Mesothelial cell of epicardium (in vitro differentiated cells): ENCODE data around the gene PTMA. TPM values are rescaled to one million over a fixed set of nuclear protein-coding genes. Genes with fewer than 3 reads are reported as not detected.
A peak's percentile ranks its signal among the peaks of the same experiment; 100 is the strongest.

Experiments
- DNase-seq, 2 experiments: peaks; one replicate each; pipeline ENCODE4 v3.0.0; 2021; ENCODE audit warnings: low spot score in 2 of 2; ENCODE audit not compliant: unreplicated experiment in 2 of 2
- H3K27ac Mint-ChIP-seq: 2 replicates; pipeline ENCODE4 v1.8.0; 2021; ENCODE audit warnings: mixed read lengths
- H3K27me3 Mint-ChIP-seq: 2 replicates; pipeline ENCODE4 v1.8.0; 2021; ENCODE audit warnings: low read depth, mixed read lengths
- H3K36me3 Mint-ChIP-seq: 2 replicates; pipeline ENCODE4 v1.8.0; 2021; ENCODE audit warnings: mixed read lengths
- H3K4me1 Mint-ChIP-seq: 2 replicates; pipeline ENCODE4 v1.8.0; 2021; ENCODE audit warnings: mixed read lengths
- H3K4me3 Mint-ChIP-seq: 2 replicates; pipeline ENCODE4 v1.8.0; 2021; ENCODE audit warnings: mild to moderate bottlenecking, moderate library complexity, mixed read lengths
- H3K9me3 Mint-ChIP-seq: 2 replicates; pipeline ENCODE4 v1.8.0; 2021; ENCODE audit warnings: mixed read lengths
- CTCF ChIP-seq: fragments of 200-600 bp; sonication (generic); IDR thresholded peaks from one replicate; pipeline ENCODE4 v1.5.0; 2021; ENCODE audit warnings: antibody characterized with exemption; ENCODE audit not compliant: unreplicated experiment
- total RNA-seq: library from RNA; stranded (reverse); gene quantifications from 3 replicates; pipeline ENCODE4 v1.2.1, GENCODE V29; 2021

Gene PTMA
- total RNA-seq, 1 donor from 2014 or later: 1,149 TPM

GRCh38 chr2:231714639-231715498 is 6.5 kb downstream of the PTMA start:
- DNase-seq: peak; percentile 69 to 80
- no peaks in the 10 kb centered on the region for H3K27me3 Mint-ChIP-seq
- H3K27ac Mint-ChIP-seq: peak overlapping the region; percentile 94
- peaks cover 14% of the 10 kb centered on the region for H3K36me3 Mint-ChIP-seq
- TF ChIP-seq CTCF: peak; percentile 95
- H3K4me3 Mint-ChIP-seq: no peak overlapping the region
- peaks cover 27% of the 10 kb centered on the region for H3K4me1 Mint-ChIP-seq
- H3K9me3 Mint-ChIP-seq: no peaks in the 10 kb centered on the region

DNA sequence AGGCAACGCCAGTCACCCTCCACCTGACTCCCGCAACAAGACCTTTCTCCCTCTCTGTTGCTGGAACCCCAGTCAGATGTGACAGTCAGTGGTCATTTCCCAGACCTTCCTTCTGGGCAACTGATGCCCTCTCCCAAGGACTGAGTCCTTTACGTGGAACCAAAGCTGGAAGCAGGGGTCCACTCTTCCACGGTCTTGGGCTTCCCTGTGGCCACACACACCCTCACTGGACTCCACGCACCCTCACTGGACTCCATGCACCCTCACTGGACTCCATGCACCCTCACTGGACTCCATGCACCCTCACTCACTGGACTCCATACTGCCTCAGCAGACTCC is 7.1 kb downstream of the PTMA start:
- Mint-ChIP-seq H3K9me3 (no peaks in the 10 kb centered on the region), H3K36me3 (peaks cover 14% of the 10 kb centered on the region), H3K4me3 (no peak overlapping the region), H3K4me1 (peaks cover 27% of the 10 kb centered on the region), H3K27ac (no peak overlapping the region), H3K27me3 (no peaks in the 10 kb centered on the region)
- TF ChIP-seq CTCF: no peak
- no peak for DNase-seq

DNA sequence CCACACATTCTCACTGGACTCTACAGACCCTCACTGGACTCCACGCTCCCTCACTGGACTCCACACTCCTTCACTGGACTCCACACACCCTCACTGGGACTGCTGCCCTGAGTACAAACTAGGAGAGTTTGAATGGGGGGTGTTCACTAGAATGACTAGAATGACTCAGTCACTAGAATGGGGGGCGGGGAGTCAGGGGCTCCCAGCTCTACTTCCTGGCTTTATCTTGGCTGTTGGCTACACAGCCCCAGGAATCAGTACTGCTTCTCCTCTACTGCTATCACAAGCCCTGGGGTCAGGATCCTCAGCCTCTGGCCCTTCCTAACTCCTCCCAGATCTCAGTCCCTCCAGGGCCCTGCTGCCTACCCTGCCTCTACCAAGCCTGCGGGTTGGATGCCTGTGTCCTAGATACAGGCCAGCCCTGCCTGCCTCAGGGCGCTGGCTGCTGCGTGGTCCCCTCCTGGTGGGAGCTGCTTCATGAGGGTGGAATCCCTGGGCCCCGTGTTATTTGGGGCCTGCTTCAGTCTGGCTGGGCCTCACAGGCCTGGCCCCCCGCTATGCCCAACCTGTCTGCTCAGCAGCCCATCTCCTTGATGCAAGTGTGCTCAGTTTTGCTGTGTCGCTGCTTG is 7.8 kb downstream of the PTMA start:
- peaks cover 25% of the 10 kb centered on the region for H3K4me1 Mint-ChIP-seq
- no peaks in the 10 kb centered on the region for H3K27me3 Mint-ChIP-seq
- no peak overlapping the region for H3K27ac Mint-ChIP-seq
- H3K9me3 Mint-ChIP-seq: no peaks in the 10 kb centered on the region
- no peak overlapping the region for H3K4me3 Mint-ChIP-seq
- no peak for TF ChIP-seq CTCF
- DNase-seq: no peak
- H3K36me3 Mint-ChIP-seq: peaks cover 14% of the 10 kb centered on the region

DNA sequence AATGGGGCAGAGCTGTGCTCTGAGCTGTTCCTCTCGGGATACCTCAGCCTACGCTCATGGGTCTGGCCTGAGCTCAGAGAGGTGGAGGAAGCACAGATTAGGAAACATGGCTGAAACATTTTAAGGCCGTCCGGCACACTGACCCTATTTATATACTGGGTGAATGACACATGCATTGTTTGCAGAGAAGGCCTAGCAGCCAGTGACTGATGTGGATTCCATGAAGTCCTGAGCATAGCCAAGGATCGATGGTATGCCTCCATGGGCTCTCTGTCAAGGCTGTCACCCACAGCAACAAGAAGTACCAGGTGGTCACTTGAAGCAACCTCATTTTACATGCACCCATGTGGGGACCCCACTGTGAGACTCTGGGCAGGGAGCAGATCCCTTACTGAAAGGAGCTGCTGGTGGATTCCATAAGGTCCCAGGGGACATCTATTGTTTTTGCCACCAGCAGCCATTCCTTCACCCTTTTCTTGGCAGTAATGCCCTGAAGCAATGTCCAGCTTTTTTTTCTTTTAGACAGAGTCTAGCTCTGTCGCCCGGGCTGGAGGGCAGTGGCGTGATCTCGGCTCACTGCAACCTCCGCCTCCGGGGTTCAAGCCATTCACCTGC is 8.4 kb downstream of the PTMA start:
- no peak for DNase-seq
- H3K36me3 Mint-ChIP-seq: peaks cover 11% of the 10 kb centered on the region
- TF ChIP-seq CTCF: no peak
- peaks cover 18% of the 10 kb centered on the region for H3K4me1 Mint-ChIP-seq
- H3K27ac Mint-ChIP-seq: no peak overlapping the region
- no peaks in the 10 kb centered on the region for H3K9me3 Mint-ChIP-seq
- H3K27me3 Mint-ChIP-seq: no peaks in the 10 kb centered on the region
- no peak overlapping the region for H3K4me3 Mint-ChIP-seq

DNA sequence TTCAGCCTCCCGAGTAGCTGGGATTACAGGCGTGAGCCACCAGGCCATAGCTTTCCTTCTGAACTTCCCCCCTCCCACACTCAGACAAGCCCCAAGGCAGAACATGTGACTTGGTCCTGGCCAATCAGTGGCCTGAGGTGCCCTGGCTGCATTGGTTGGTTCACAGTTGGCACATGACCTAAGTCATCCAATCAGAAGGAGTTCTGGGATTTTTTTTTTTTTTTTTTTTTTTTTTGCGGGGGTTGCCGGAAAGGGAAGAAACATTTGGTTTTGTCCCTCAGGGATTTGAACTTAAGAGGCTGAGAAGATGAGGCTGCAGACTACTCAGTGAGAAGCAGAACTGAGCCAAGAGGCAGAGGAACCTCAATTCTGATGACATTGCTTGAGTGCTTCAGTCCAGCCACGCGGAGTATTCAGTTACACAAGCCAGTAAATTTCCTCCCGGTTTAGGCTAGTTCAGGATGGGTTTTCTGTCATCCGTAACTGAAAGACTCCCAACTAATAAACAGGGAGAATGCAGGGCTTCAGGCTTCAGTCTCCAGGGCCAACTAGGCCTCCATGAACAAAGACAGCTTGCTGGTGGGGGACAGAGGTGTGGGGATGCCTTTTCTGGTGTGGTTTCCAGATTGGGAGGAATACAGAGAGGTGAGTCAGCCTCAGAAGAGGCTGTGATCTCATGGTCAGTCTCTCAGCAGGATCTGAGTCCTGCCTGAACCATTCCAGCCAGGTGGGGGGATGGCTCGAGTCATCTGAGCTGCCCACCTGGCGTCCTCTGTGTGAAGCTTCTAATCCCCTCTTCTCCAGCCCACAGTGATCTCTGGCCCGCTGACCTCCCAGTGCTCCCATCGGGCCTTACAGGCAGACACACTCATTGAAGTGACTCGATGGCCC is 9.2 kb downstream of the PTMA start:
- DNase-seq: no peak
- no peak for TF ChIP-seq CTCF
- Mint-ChIP-seq H3K4me3 (no peak overlapping the region), H3K27ac (no peak overlapping the region), H3K9me3 (no peaks in the 10 kb centered on the region), H3K27me3 (no peaks in the 10 kb centered on the region), H3K36me3 (peaks cover 4% of the 10 kb centered on the region), H3K4me1 (peaks cover 10% of the 10 kb centered on the region)
